Stomach smooth muscle (tissue), 2 donors: ENCODE measurements around the gene TAAR8.
"Not testable (repeated sequence)": the region's sequence is repeated elsewhere in the genome, so short reads cannot be mapped to it uniquely, and the experiment has no call there.

Source experiments
- H3K27ac ChIP-seq: one replicate; pipeline ENCODE4 v1.7.0; 2013; ENCODE audit warnings: mild to moderate bottlenecking, low read length, inconsistent platforms
- H3K27me3 ChIP-seq, 2 donors: one replicate each; pipeline ENCODE4 v1.7.0; 2013; ENCODE audit warnings: low read length in 2 of 2; ENCODE audit not compliant: insufficient read depth in 2 of 2, control insufficient read depth in 1 of 2
- H3K36me3 ChIP-seq, 2 donors: one replicate each; pipeline ENCODE4 v1.7.0; 2013; ENCODE audit warnings: low read length in 2 of 2; ENCODE audit not compliant: control insufficient read depth in 2 of 2, insufficient read depth in 2 of 2
- H3K4me1 ChIP-seq: one replicate; pipeline ENCODE4 v1.7.0; 2013; ENCODE audit warnings: low read length; ENCODE audit not compliant: control insufficient read depth, insufficient read depth
- H3K4me3 ChIP-seq, 2 donors: one replicate each; pipeline ENCODE4 v1.7.0; 2013; ENCODE audit warnings: low read length in 2 of 2
- H3K9ac ChIP-seq, 2 donors: one replicate each; pipeline ENCODE4 v1.7.0; 2013; ENCODE audit warnings: low read length in 2 of 2, mild to moderate bottlenecking in 1 of 2
- H3K9me3 ChIP-seq, 2 donors: one replicate each; pipeline ENCODE4 v1.7.0; 2013; ENCODE audit warnings: low read length in 2 of 2; ENCODE audit not compliant: control insufficient read depth in 2 of 2
- donor health status: healthy.
- donor health status: Pancreatic carcinoma.

Gene TAAR8

DNA sequence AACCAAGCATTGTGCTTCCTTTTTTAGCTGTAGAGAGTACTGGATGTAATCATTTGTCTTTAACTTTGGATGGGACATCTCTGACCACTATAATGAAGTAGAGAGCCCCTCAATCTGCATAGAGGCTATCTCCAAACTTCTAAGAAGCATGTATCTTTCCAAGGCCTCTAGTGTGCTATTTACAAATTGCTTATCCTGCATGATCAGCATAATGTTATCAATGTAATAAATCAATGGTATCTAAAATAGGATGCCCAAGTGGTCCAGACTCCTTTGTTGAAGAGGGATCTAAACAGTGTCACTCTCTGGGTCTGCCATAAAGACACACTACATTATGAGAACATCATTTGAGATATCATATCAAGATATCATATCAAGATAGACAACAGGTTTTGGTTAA lies 7.6 kb upstream of the TAAR8 start:
- Histone ChIP-seq H3K9me3 (no peaks in the 10 kb centered on the region), H3K36me3 (no peaks in the 10 kb centered on the region), H3K27me3 (no peaks in the 10 kb centered on the region), H3K4me1 (no peaks in the 10 kb centered on the region), H3K27ac (no peak overlapping the region), H3K4me3 (no peak overlapping the region), H3K9ac (no peak overlapping the region)

DNA sequence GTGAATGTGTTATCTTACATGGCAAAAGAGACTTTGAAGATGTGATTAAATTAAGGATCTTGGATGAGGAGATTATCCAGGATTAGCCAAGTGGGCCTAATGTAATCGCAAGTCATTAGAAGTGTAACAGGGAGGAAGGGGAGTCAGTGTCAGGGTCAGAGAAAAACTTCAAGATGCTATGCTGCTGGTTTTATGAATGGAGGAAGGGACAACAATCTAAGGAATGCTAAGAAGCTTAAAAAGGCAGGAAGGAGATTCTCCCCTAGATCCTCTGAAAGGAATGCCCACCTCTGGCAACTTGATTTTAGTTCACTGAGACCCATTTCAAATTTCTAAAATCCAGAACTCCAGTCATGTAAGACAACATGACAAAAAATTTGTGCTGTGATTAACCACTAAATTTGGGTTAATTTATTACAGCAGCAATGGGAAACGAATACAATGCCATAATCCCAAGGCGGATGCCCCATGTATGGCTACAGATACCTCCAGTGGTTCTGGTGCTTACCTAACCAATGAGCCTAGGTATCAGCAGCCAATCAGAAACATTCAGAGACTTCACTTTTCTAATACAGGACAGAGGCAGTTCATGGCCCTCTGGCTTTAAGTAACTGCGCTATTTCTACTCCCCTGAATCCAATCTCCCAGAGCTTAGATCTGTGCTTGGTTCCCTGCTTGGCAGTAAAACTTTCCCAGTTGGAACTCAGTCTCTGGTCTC lies 3.6 kb upstream of the TAAR8 start:
- Histone ChIP-seq H3K4me3 (no peak overlapping the region), H3K36me3 (no peaks in the 10 kb centered on the region), H3K4me1 (no peaks in the 10 kb centered on the region), H3K9ac (no peak overlapping the region), H3K27ac (no peak overlapping the region), H3K27me3 (no peaks in the 10 kb centered on the region), H3K9me3 (no peaks in the 10 kb centered on the region)

GRCh38 chr6:132551214-132551613 lies 1.3 kb upstream of the TAAR8 start:
- H3K36me3 ChIP-seq: no peaks in the 10 kb centered on the region
- H3K27me3 ChIP-seq: no peaks in the 10 kb centered on the region
- H3K9me3 ChIP-seq: no peaks in the 10 kb centered on the region
- H3K9ac ChIP-seq: no peak overlapping the region
- no peak overlapping the region for H3K4me3 ChIP-seq
- H3K27ac ChIP-seq: no peak overlapping the region
- H3K4me1 ChIP-seq: no peaks in the 10 kb centered on the region

- not testable (repeated sequence) for H3K27ac ChIP-seq, H3K9ac ChIP-seq, H3K27me3 ChIP-seq, H3K4me3 ChIP-seq, H3K36me3 ChIP-seq, H3K9me3 ChIP-seq, H3K4me1 ChIP-seq
Observed at GRCh38 chr6:132560087-132560486, 7.6 kb downstream of the TAAR8 start.

DNA sequence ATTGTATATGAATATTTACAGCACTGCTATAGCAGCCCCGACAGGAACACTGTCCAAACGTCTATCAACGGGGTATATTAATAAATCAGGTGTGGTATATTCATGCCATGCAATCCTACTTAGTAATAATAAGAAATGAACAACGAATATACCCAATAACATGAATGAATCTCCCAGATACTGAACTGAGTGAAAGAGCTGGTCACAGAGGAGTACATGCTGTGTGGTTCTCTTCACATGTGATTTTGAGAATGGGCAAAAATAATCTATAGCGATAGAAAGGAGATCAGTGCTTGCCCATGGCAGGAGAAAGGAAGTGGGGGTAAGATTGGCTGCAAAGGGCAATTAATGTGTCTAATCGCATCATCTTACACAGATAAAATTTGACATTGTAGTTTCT lies 13.9 kb downstream of the TAAR8 start:
- H3K9me3 ChIP-seq: no peaks in the 10 kb centered on the region

DNA sequence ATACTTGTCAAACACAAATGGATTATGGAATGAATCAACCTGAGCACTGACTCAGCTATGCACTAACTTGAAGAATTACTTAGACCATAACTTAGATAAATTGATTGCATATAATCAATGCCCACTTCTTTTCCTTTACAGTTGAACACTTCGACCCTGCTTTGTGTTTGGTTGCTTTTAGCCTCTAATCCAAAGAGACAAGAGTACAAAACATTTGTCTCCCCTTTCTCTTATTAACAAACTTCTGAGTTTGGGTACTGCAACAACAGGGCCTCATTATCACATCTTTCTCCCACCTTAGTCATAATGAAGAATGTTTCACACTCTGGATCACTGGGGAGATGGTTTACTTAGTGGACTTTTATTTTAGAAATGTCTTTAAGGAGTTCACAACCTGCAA lies 15.1 kb downstream of the TAAR8 start:
- H3K36me3 ChIP-seq: no peaks in the 10 kb centered on the region

More for the DNA sequence above, 13.9 kb downstream of the TAAR8 start:
- Histone ChIP-seq H3K9ac (no peak overlapping the region), H3K27ac (no peak overlapping the region), H3K4me1 (no peaks in the 10 kb centered on the region), H3K27me3 (peaks cover 0 to 4% of the 10 kb centered on the region in 2 donors), H3K4me3 (no peak overlapping the region), H3K36me3 (no peaks in the 10 kb centered on the region)

GRCh38 chr6:132568611-132569010 lies 16.1 kb downstream of the TAAR8 start:
- Histone ChIP-seq H3K36me3 (no peaks in the 10 kb centered on the region), H3K4me3 (no peak overlapping the region), H3K9ac (no peak overlapping the region), H3K4me1 (no peaks in the 10 kb centered on the region), H3K9me3 (no peaks in the 10 kb centered on the region), H3K27ac (no peak overlapping the region), H3K27me3 (peaks cover 0 to 4% of the 10 kb centered on the region in 2 donors)

More for the DNA sequence above, 15.1 kb downstream of the TAAR8 start:
- no peaks in the 10 kb centered on the region for H3K4me1 ChIP-seq
- no peak overlapping the region for H3K9ac ChIP-seq
- H3K9me3 ChIP-seq: no peaks in the 10 kb centered on the region
- H3K27me3 ChIP-seq: peaks cover 0 to 4% of the 10 kb centered on the region in 2 donors
- H3K4me3 ChIP-seq: no peak overlapping the region
- no peak overlapping the region for H3K27ac ChIP-seq

- Histone ChIP-seq H3K4me3 (no peak overlapping the region), H3K27me3 (peaks cover 0 to 4% of the 10 kb centered on the region in 2 donors), H3K9ac (no peak overlapping the region), H3K4me1 (no peaks in the 10 kb centered on the region), H3K9me3 (no peaks in the 10 kb centered on the region), H3K27ac (no peak overlapping the region), H3K36me3 (no peaks in the 10 kb centered on the region)
Observed at GRCh38 chr6:132569170-132569569, 16.7 kb downstream of the TAAR8 start.

DNA sequence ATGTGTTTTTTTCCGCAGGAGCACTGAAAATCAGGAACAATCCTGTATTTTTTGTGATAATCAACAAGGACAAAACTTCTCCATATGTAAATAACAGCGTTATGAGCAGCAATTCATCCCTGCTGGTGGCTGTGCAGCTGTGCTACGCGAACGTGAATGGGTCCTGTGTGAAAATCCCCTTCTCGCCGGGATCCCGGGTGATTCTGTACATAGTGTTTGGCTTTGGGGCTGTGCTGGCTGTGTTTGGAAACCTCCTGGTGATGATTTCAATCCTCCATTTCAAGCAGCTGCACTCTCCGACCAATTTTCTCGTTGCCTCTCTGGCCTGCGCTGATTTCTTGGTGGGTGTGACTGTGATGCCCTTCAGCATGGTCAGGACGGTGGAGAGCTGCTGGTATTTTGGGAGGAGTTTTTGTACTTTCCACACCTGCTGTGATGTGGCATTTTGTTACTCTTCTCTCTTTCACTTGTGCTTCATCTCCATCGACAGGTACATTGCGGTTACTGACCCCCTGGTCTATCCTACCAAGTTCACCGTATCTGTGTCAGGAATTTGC lies 17.8 kb downstream of the TAAR8 start, which contains the start of gene TAAR6:
TSS of gene TAAR6 (plus strand) at position 102 of the 557 bp plus-strand sequence. CDS start at position 102, 0 bp downstream.
- H3K9ac ChIP-seq: no peak within 1 kb of the TSS
- peaks cover 0 to 4% of the 10 kb centered on the region in 2 donors for H3K27me3 ChIP-seq
- H3K4me3 ChIP-seq: no peak within 1 kb of the TSS
- no peaks in the 10 kb centered on the region for H3K36me3 ChIP-seq
- no peaks in the 10 kb centered on the region for H3K9me3 ChIP-seq
- no peaks in the 10 kb centered on the region for H3K4me1 ChIP-seq
- H3K27ac ChIP-seq: no peak within 1 kb of the TSS

DNA sequence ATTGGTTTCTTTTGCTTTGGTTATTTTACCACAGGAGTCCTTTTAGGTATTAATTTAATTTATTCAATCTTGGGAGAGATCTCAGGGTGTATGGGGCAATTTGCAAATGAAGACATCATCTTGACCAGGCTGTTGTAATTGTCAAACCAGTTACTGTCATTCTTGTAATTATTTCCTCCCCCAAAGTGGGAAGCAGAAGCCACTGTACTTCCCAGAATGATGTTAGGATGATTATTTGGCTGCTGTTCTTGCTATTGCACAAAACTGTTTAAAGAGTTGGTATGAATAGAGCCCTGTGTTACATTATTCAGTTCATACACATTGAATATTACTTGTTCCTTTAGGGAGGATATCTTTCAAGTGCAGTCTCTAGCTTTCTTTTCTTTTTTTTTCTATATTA lies 19.3 kb downstream of the TAAR8 start:
- no peaks in the 10 kb centered on the region for H3K4me1 ChIP-seq
- no peak overlapping the region for H3K4me3 ChIP-seq
- H3K27me3 ChIP-seq: peaks cover 0 to 4% of the 10 kb centered on the region in 2 donors
- no peaks in the 10 kb centered on the region for H3K36me3 ChIP-seq
- H3K9me3 ChIP-seq: no peaks in the 10 kb centered on the region
- no peak overlapping the region for H3K9ac ChIP-seq
- no peak overlapping the region for H3K27ac ChIP-seq

- Histone ChIP-seq H3K4me3 (no peak overlapping the region), H3K4me1 (no peaks in the 10 kb centered on the region), H3K9me3 (peaks cover 0 to 2% of the 10 kb centered on the region in 2 donors), H3K36me3 (no peaks in the 10 kb centered on the region), H3K27ac (no peak overlapping the region), H3K9ac (no peak overlapping the region), H3K27me3 (no peaks in the 10 kb centered on the region)
Observed at GRCh38 chr6:132584698-132585097, 32.2 kb downstream of the TAAR8 start.
